CD4-positive, alpha-beta T cell treated with Interleukin-6 for 4 hours (primary cell): ENCODE data around the gene KIR2DL4.
"Not testable (repeated sequence)": the region's sequence is repeated elsewhere in the genome, so short reads cannot be mapped to it uniquely, and the experiment has no call there.

Experiments
- DNase-seq: peaks from one replicate; pipeline ENCODE4 v3.0.0-alpha.2; 2020; ENCODE audit warnings: mixed read lengths

The KIR2DL4 gene

DNA sequence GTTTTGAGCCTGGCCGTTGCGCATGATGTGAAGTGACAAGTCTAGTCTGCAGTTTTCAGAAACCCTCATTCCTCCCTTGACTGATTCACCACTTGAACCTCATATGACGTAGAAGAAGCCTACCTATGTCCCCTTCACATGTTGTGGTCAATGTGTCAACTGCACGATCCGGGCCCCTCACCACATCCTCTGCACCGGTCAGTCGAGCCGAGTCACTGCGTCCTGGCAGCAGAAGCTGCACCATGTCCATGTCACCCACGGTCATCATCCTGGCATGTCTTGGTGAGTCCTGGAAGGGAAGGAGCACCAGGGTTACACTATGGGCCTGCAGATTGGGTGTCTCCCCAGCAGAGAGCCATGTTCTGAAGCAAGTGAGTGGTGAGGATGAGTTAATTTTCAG, at the start of gene KIR2DL4:
TSS of gene KIR2DL4 (plus strand) at position 201 of the 400 bp plus-strand sequence. CDS start at position 243, 42 bp downstream.
- no peak for DNase-seq

DNA sequence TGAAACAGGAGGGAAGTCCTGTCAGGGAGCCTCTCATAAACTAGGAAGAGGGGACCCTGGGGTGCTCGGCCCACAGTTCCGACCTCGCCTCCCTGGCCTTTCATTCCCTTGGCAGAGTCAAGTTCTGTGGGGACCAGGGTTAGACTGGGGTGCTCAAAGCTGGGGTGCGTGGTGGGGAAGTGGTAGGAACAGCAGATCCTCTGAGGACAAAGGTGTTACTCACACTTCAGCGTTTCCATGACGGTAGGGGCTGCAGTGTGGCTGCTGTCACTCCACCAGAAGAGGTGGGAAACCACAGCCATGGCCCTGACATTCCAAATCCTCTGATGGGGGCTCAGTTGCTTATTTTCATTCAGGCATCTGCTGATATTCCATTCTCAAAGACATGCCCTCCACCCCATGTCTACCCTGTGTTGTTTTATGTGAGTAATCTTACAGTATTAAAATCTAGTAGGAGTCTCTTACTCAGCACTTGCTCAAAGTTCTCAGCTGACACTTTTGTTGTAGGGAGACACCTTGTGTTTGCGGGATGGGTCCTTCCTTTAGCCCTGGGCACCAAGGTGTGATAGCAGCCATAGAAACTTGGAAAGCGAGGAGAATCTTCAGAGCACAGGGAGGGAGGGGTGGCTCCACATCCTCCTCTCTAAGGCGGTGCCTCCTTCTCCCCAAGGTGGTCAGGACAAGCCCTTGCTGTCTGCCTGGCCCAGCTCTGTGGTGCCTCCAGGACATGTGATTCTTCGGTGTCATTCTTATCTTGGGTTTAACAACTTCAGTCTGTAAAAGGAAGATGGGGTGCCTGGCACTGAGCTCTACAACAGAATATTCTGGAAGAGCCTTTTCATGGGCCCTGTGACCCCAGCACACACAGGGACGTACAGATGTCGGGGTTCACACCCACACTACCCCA, 47.0 kb upstream of the KIR2DL4 start:
- DNase-seq, result not testable (repeated sequence)

DNA sequence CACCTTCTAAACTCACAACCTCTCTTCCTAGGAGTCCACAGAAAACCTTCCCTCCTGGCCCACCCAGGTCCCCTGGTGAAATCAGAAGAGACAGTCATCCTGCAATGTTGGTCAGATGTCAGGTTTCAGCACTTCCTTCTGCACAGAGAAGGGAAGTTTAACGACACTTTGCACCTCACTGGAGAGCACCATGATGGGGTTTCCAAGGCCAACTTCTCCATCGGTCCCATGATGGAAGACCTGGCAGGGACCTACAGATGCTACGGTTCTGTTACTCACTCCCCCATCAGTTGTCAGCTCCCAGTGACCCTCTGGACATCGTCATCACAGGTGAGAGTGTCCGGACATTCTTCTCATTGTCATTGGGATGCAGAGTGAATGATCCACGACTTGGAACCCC, 44.8 kb upstream of the KIR2DL4 start:
- not testable (repeated sequence) for DNase-seq

DNA sequence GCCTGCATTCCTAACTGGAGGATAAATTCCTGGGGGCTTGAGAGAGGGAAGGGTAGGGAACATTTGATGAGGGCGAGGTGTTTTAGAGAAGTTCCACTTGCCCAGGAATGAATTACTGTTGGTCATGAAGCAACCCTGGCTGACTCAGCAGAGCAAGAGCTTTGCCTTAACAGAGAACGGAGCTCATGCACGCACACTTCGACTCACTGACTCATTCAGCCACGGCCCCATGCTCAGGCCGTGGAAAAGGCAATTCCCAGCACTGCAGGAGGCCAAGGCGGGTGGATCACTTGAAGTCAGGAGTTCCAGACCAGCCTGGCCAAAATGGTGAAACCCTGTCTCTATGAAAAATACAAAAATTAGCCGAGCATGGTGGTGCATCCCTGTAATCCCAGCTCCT, 39.2 kb upstream of the KIR2DL4 start:
- not testable (repeated sequence) for DNase-seq

DNA sequence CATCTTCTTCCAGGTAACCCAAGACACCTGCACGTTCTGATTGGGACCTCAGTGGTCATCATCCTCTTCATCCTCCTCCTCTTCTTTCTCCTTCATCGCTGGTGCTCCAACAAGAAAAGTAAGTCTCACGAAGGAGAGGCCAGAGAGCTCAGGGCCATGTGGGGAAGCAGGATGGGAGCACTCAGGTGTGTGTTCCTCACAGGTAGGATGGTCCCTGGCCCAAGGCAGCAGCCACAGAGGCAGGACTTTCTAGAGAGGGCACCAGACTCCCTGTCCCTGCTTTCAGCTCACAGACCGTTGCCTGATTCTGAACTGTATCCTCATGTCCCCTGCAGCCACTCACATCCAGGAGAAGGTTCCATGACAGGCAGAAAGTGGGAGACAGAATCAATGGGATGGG, 36.9 kb upstream of the KIR2DL4 start:
- DNase-seq, result not testable (repeated sequence)

DNA sequence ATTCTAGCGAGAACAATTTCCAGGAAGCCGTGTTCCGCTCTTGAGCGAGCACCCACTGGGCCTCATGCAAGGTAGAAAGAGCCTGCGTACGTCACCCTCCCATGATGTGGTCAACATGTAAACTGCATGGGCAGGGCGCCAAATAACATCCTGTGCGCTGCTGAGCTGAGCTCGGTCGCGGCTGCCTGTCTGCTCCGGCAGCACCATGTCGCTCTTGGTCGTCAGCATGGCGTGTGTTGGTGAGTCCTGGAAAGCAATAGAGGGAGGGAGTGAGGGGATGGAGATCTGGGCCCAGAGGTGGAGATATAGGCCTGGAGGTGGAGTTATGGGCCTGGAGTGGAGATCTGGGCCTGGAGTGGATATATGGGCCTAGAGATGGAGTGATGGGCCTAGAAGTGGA, 33.8 kb upstream of the KIR2DL4 start, which contains the start of gene KIR2DL1:
TSS of gene KIR2DL1 (plus strand) at position 148 of the 400 bp plus-strand sequence. CDS start at position 206, 58 bp downstream.
- not testable (repeated sequence) for DNase-seq

DNA sequence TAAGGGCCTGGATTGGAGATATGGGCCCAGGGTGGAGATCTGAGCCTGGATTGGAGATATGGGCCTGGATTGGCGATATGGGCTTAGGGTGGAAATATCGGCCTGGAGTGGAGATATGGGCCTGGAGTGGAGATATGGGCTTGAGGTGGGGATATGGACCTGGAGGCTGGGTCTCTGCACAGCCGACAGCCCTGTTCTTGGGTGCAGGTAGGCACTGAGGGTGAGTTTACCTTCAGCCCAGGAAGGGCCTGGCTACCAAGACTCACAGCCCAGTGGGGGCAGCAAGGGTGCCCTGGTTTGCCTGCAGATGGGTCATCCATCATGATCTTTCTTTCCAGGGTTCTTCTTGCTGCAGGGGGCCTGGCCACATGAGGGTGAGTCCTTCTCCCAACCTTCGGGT, 32.9 kb upstream of the KIR2DL4 start:
- not testable (repeated sequence) for DNase-seq

DNA sequence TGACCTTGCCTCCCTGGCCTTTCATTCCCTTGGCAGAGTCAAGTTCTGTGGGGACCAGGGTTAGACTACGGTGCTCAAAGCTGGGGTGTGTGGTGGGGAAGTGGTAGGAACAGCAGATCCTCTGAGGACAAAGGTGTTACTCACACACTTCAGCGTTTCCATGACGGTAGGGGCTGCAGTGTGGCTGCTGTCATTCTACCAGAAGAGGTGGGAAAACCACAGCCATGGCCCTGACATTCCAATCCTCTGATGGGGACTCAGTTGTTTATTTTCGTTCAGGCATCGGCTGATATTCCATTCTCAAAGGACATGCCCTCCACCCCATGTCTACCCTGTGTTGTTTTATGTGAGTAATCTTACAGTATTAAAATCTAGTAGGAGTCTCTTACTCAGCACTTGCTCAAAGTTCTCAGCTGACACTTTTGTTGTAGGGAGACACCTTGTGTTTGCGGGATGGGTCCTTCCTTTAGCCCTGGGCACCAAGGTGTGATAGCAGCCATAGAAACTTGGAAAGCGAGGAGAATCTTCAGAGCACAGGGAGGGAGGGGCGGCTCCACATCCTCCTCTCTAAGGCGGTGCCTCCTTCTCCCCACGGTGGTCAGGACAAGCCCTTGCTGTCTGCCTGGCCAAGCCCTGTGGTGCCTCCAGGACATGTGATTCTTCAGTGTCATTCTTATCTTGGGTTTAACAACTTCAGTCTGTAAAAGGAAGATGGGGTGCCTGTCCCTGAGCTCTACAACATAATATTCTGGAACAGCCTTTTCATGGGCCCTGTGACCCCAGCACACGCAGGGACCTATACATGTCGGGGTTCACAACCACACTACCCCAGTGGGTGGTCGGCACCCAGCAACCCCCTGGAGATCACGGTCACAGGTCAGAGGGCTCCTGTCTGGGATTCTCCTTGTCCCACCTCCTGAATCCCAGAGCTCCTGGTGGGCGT, 32.1 kb upstream of the KIR2DL4 start:
- DNase-seq, result not testable (repeated sequence)

DNA sequence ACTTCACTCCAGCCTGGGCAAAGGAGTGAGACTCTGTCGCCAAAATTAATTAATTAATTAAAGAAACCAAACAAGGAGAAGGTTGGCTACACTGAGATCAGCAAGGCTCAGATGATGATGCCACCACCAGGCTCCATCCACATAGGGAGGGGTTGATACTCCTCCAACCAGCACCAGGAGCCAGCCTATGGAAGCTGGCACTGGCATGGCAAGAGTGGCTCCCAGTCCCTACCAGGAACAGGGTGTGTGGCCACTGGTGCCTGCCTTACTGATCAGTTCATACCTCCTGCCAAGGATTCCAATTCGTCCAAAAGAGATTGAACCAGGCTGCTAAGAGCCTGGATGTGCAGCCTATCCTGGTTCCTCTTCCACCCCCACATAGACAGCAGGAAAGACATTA, 30.7 kb upstream of the KIR2DL4 start:
- DNase-seq, result not testable (repeated sequence)

DNA sequence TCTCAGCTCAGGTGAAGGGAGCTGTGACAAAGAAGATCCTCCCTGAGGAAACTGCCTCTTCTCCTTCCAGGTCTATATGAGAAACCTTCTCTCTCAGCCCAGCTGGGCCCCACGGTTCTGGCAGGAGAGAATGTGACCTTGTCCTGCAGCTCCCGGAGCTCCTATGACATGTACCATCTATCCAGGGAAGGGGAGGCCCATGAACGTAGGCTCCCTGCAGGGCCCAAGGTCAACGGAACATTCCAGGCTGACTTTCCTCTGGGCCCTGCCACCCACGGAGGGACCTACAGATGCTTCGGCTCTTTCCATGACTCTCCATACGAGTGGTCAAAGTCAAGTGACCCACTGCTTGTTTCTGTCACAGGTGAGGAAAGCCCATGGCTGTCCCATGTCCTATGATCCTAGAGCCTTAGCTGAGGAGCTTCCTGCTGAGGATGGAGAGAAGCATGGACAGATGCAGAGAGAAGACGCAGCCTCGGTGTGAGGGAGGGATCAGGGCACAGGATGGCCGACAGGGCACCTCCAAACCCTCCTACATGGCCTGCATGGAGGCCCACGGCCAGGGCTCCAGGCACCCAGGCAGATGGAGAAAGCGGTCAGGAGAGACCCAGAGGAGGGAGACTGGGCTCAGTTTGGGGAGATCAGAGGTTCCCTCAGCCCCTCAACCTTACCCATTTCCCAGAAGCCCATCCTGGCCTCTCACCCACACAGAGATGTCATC, 28.2 kb upstream of the KIR2DL4 start:
- not testable (repeated sequence) for DNase-seq

DNA sequence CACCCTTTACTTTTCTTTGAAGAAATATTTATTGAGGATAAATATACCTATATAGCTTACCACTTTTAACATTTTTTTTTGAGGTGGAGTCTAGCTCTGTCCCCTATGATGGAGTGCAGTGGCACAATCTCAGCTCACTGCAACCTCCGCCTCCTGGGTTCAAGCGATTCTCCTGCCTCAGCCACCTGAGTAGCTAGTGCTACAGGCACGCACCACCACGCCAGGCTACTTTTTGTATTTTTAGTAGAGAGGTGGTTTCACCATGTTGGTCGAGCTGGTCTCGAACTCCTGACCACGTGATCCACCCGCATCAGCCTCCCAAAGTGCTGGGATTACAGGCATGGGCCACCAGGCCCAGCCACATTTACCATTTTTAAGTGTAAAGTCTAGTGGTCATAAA, 27.6 kb upstream of the KIR2DL4 start:
- not testable (repeated sequence) for DNase-seq

DNA sequence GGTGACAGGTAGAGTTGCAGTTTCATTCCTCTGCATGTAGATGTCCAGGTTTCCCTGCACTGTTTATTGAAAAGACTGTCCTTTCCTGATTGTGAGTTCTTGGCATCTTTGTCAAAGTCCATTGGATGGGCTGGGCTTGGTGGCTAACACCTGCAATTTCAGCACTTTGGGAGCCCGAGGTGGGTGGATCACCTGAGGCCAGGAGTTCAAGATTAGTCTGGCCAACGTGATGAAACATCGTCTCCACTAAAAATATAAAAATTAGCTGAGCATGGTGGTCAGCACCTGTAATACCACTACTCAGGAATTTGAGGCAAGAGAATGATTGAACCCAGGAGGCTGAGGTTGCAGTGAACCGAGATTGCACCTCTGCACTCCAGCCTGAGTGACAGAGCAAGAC, 25.6 kb upstream of the KIR2DL4 start:
- not testable (repeated sequence) for DNase-seq

DNA sequence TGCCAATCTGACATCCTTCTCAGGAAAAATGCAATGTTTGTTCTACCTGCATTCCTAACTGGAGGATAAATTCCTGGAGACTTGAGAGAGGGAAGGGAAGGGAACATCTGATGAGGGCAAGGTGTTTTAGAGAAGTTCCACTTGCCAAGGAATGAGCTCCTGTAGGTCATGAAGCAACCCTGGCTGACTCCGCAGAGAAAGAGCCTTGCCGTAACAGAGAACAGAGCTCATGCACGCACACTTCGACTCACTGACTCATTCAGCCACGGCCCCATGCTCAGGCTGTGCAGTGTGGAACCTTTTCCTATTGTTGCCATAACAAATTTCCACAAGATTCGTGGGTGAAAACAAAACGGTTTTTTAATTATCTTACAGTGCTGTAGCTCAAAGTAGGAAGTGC, 24.5 kb upstream of the KIR2DL4 start:
- DNase-seq, result not testable (repeated sequence)

DNA sequence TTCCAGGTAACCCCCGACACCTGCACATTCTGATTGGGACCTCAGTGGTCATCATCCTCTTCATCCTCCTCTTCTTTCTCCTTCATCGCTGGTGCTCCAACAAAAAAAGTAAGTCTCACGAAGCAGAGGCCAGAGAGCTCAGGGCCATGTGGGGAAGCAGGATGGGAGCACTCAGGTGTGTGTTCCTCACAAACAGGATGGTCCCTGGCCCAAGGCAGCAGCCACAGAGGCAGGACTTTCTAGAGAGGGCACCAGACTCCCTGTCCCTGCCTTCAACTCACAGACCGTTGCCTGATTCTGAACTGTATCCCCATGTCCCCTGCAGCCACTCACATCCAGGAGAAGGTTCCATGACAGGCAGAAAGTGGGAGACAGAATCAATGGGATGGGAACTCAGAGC, 20.5 kb upstream of the KIR2DL4 start:
- not testable (repeated sequence) for DNase-seq

DNA sequence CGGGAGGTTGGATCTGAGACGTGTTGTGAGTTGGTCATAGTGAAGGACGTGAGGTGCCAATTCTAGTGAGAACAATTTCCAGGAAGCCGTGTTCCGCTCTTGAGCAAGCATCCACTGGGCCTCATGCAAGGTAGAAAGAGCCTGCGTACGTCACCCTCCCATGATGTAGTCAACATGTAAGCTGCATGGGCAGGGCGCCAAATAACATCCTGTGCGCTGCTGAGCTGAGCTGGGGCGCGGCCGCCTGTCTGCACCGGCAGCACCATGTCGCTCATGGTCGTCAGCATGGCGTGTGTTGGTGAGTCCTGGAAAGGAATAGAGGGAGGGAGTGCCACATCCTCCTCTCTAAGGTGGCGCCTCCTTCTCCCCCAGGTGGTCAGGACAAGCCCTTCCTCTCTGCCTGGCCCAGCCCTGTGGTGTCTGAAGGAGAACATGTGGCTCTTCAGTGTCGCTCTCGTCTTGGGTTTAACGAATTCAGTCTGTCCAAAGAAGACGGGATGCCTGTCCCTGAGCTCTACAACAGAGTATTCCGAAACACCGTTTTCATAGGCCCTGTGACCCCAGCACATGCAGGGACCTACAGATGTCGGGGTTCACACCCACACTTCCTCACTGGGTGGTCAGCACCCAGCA, 17.2 kb upstream of the KIR2DL4 start:
- not testable (repeated sequence) for DNase-seq

DNA sequence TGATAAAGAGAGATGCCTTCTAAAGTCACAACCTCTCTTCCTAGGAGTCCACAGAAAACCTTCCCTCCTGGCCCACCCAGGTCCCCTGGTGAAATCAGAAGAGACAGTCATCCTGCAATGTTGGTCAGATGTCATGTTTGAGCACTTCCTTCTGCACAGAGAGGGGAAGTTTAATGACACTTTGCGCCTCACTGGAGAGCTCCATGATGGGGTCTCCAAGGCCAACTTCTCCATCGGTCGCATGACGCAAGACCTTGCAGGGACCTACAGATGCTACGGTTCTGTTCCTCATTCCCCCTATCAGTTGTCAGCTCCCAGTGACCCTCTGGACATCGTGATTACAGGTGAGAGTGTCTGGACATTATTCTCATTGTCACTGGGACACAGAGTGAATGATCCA, 15.3 kb upstream of the KIR2DL4 start:
- DNase-seq, result not testable (repeated sequence)

DNA sequence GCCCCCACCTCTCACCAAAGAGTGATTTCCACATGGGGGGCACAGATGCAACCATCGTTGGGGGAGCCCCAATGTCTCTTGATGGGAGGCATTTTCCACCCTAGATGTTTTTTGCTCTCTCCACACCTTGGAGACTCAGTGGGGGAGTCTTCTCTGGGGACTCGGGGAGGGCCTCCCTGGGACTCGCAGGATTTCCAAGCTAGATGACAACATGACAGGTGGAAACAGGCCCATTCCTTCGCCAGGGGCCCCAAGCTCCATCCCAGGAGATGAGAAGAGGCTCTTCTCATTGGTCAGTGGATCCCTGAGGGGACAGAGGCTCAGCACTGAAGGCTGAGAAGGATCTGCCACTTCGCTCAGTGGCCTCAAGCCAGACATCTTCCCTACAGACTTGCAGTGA, 12.7 kb upstream of the KIR2DL4 start:
- DNase-seq, result no peak

DNA sequence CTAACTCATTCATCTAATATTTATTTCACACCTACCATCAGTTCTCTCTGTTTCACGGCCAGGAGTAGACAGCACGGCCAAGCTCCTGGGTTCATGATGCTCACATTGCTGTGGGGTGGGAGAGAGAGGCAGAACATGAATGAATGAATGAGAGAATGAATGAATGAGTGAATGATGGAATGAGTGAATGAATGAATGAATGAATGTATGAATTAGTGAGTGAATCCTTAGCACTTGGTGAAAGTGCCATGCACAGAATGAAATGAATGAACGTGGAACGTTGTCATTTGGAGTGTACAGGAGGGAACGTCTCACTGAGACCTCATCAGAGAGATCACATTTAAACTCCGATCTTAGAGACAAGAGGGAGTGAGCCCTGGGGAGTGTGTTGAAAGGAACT, 11.9 kb upstream of the KIR2DL4 start:
- no peak for DNase-seq

DNA sequence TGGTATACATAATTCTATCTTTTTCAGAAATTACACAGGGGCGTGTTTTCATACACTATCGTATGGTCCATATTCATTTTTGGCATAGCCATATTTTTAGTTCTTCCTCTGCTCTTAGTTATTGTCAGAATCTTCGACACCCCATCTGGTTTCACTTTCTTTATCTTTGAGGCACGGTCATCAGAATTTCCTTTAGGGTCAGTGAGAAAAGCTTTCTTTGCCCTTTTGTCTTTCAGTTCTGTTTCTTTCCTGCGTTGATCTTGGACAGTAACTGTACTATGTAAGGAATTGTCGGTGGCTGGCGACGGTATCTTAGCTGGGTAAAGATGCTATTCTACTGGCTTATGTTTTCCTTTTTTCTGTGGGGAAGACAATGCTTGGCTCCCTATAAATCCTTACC, 10.6 kb upstream of the KIR2DL4 start:
- DNase-seq, result no peak

DNA sequence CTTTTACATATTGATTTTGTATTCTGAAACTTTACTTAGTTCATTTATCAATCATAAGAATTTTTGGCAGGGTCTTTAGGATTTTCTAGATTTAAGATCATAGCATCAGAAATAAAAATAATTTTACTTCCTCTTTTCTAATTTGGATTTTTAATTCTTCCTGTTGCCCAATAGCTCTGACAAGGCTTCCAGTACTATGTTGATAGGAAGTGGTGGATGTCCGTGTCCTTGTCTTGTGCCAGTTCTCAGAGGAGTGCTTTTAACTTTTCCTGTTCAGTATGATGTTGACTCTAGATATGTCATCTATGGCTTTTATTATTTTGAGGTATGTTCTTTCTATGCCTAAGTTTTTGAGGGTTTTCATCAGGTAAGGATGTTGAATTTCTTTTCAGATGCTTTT, 7.7 kb upstream of the KIR2DL4 start:
- DNase-seq, result no peak

DNA sequence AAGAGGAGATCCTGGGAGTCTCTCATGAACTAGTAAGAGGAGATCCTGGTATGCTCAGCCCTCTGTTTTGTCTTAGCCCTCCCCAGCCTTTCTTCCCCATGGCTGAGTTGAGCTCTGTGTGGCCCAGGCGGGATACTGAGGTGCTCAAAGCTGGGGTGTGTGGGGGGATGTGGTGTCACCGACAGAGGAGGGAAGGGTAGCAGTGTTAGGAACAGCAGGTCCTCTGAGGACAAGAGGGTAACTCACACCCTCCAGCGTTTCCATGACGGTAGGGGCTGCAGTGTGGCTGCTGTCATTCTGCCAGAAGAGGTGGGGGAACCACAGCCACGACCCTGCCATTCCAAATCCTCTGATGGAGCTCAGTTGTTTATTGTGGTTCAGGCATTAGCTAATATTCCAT, 691 bp downstream of the KIR2DL4 start:
- DNase-seq, result no peak

DNA sequence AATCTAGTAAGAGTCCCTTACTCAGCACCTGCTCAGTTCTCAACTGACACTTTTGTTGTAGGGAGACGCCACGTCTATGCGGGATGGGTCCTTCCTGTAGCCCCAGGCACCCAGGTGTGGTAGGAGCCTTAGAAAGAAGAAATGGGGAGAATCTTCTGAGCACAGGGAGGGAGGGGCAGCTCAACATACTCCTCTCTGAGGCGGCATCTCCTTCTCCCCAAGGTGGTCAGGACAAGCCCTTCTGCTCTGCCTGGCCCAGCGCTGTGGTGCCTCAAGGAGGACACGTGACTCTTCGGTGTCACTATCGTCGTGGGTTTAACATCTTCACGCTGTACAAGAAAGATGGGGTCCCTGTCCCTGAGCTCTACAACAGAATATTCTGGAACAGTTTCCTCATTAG, 1.2 kb downstream of the KIR2DL4 start:
- no peak for DNase-seq
